A673 (cell line): ENCODE data around the gene WWP2. TPM values are rescaled to one million over a fixed set of nuclear protein-coding genes. Genes with fewer than 3 reads are reported as not detected.

ENCODE experiments used
- BruUV-seq: library from RNA; stranded (reverse); fragments of 400-500 nt; replicated peaks from 2 replicates; lab custom pipeline; 2021; lab: Mats Ljungman, UMichigan
- CTCF ChIA-PET: fragments of 300-600 bp; sonication (Branson Sonifier 250); formaldehyde crosslinking; loops from one replicate; lab custom pipeline; 2022; ENCODE audit warnings: antibody characterized with exemption; lab: Charles Lee
- POLR2A ChIA-PET: fragments of 300-600 bp; sonication (Branson Sonifier 250); formaldehyde crosslinking; loops from one replicate; lab custom pipeline; 2022; ENCODE audit warnings: antibody characterized with exemption; ENCODE audit not compliant: low non-redundant PET; lab: Charles Lee
- DNase-seq: peaks from one replicate; pipeline ENCODE4 v3.0.0-alpha.2; 2015; ENCODE audit warnings: low spot score
- H3K27ac ChIP-seq: fragments of 200-600 bp; sonication (generic); 2 replicates; pipeline ENCODE4 v1.5.1; 2016; ENCODE audit warnings: mixed run types, low read depth, mild to moderate bottlenecking, mixed read lengths, antibody characterized with exemption, low read length; ENCODE audit not compliant: poor library complexity, severe bottlenecking
- H3K27me3 ChIP-seq: fragments of 200-600 bp; sonication (generic); replicated peaks from 2 replicates; pipeline ENCODE4 v1.6.1; 2017; ENCODE audit warnings: mixed run types, low read depth, mild to moderate bottlenecking, mixed read lengths, antibody characterized with exemption, low read length; ENCODE audit not compliant: insufficient read depth, poor library complexity
- H3K36me3 ChIP-seq: fragments of 200-600 bp; sonication (generic); 2 replicates; pipeline ENCODE4 v1.6.1; 2016; ENCODE audit warnings: mixed run types, mild to moderate bottlenecking, mixed read lengths, antibody characterized with exemption, low read length; ENCODE audit not compliant: insufficient read depth, poor library complexity, severe bottlenecking
- H3K4me1 ChIP-seq: fragments of 200-600 bp; sonication (generic); 2 replicates; pipeline ENCODE4 v1.6.1; 2017; ENCODE audit warnings: mixed run types, mild to moderate bottlenecking, mixed read lengths, antibody characterized with exemption, low read length; ENCODE audit not compliant: insufficient read depth, poor library complexity, severe bottlenecking
- H3K4me3 ChIP-seq: fragments of 200-600 bp; sonication (generic); 2 replicates; pipeline ENCODE4 v1.5.1; 2016; ENCODE audit warnings: low read depth, mixed run types, mild to moderate bottlenecking, mixed read lengths, low read length; ENCODE audit not compliant: poor library complexity, severe bottlenecking
- H3K9me3 ChIP-seq: fragments of 200-600 bp; sonication (generic); 2 replicates; pipeline ENCODE4 v1.6.1; 2016; ENCODE audit warnings: mixed run types, low read depth, mild to moderate bottlenecking, mixed read lengths, antibody characterized with exemption, low read length; ENCODE audit not compliant: poor library complexity, severe bottlenecking
- EZH2 ChIP-seq: fragments of 200-600 bp; sonication (generic); IDR thresholded peaks from 2 replicates; pipeline ENCODE4 v1.6.1; 2017; ENCODE audit warnings: borderline replicate concordance, low read depth, mild to moderate bottlenecking, mixed read lengths, antibody characterized with exemption, low read length; ENCODE audit not compliant: poor library complexity, severe bottlenecking
- intact Hi-C: fragments of 100-400 bp; cut with micrococcal nuclease; formaldehyde crosslinking; loops from one replicate; pipeline ENCODE4 v1.10.0; 2022; ENCODE audit not compliant: unreplicated experiment
- total RNA-seq: library from RNA; stranded (reverse); gene quantifications from 2 replicates; pipeline ENCODE4 v1.2.3, GENCODE V29; 2021
- TF ChIP-seq, protein P1 (sequence below): fragments of 300-800, 200-600 bp; sonication (generic); conservative IDR thresholded peaks from 2 replicates; pipeline ENCODE4 v1.5.1; 2017; ENCODE audit warnings: low read depth, mild to moderate bottlenecking, antibody characterized with exemption, low read length, moderate library complexity, mixed read lengths

Gene WWP2
- total RNA-seq, 1 experiment from 2014 or later: 32.4 TPM

DNA sequence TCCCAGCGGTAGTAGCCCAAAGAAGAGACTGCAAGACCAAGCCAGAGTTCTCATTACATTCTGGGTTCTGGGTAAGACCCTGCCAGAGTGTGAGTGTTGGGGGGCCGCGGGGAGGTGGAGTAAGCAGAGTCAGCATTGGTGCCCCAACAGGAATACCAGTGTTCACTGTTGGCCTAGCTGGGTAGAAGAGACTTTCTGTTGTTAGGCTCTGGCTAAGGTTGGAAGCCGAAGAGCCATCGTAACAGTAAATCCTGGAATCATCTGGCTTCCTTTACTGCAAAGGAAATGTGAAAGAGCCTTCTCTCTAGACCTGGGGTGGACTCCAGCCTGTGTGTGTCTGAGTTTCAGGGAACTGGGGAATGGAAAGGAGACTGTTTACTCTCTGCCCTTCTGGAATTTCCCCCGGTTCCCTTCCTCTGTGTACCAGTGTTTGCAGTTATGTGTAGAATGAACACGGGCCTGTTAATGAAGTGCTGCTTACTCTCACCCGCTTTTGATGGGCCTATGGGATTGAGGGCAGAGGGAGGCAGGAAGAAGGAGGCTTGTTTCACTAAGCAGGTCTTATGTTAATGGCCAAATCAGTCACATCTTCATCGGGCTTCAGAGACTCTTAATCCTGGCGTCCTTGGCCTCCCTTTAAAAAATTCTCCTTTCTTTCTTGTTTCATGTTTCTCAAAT lies 68.5 kb downstream of the WWP2 start:
- Histone ChIP-seq H3K4me3 (no peak overlapping the region), H3K27me3 (no peaks in the 10 kb centered on the region), H3K27ac (no peak overlapping the region), H3K9me3 (no peaks in the 10 kb centered on the region), H3K4me1 (peaks cover 19% of the 10 kb centered on the region), H3K36me3 (no peaks in the 10 kb centered on the region)
- intact Hi-C loops: no loop called here
- ChIA-PET CTCF (no interaction called here), POLR2A (no interaction called here)
- TF ChIP-seq, protein P1, sequence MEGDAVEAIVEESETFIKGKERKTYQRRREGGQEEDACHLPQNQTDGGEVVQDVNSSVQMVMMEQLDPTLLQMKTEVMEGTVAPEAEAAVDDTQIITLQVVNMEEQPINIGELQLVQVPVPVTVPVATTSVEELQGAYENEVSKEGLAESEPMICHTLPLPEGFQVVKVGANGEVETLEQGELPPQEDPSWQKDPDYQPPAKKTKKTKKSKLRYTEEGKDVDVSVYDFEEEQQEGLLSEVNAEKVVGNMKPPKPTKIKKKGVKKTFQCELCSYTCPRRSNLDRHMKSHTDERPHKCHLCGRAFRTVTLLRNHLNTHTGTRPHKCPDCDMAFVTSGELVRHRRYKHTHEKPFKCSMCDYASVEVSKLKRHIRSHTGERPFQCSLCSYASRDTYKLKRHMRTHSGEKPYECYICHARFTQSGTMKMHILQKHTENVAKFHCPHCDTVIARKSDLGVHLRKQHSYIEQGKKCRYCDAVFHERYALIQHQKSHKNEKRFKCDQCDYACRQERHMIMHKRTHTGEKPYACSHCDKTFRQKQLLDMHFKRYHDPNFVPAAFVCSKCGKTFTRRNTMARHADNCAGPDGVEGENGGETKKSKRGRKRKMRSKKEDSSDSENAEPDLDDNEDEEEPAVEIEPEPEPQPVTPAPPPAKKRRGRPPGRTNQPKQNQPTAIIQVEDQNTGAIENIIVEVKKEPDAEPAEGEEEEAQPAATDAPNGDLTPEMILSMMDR: no peak
- TF ChIP-seq EZH2: no peak
- BruUV-seq: no TSS peak
- no peak for DNase-seq

DNA sequence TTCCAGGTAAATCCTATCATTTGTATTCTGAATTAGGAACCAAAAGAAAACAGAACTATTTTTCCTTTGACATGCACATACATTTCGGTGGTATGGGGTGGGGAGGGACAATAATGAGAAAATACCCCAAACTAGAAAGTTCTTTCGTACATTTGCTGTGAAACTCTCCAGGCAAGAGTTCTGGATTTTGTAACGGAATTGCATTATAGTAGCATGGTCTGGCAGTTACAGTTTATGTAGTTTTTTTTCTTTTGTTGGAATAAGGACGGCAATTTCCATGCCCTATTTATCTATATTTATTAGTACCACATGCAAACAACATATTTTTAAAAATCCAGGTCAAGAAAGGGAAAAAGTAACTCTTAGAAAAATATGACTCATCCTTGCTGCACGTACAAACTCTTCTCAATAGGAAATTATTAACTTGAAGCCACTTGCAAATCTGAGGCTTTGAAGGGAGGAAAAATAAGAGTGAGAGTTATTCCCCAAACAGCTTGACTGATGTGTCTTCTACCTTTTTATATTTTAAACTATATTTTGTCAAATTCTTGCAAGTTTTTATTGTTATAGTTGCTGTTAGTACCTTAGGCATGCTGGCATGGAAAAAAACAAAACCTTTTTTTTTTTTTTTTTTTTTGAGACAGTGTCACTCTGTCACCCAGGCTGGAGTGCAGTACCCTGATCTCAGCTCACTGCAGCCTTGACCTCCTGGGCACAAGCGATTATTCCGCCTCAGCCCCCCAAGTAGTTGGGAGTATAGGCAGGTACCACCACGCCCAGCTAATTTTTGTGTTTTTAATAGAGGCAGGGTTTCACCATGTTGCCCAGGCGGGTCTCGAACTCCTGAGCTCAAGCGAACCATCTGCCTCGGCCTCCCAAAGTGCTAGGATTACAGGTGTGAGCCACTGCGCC lies 69.3 kb downstream of the WWP2 start:
- no peak overlapping the region for H3K27ac ChIP-seq
- POLR2A ChIA-PET: no interaction called here

More for the DNA sequence above, 69.3 kb downstream of the WWP2 start:
- Histone ChIP-seq H3K27me3 (no peaks in the 10 kb centered on the region), H3K4me1 (peaks cover 19% of the 10 kb centered on the region), H3K4me3 (no peak overlapping the region), H3K36me3 (no peaks in the 10 kb centered on the region), H3K9me3 (no peaks in the 10 kb centered on the region)
- TF ChIP-seq EZH2: no peak
- TF ChIP-seq, protein P1: no peak
- no peak for DNase-seq
- BruUV-seq: no TSS peak
- intact Hi-C loops: no loop called here
- CTCF ChIA-PET: no interaction called here
